Measurements from ENCODE around the gene KIAA0232.

The KIAA0232 gene

DNA sequence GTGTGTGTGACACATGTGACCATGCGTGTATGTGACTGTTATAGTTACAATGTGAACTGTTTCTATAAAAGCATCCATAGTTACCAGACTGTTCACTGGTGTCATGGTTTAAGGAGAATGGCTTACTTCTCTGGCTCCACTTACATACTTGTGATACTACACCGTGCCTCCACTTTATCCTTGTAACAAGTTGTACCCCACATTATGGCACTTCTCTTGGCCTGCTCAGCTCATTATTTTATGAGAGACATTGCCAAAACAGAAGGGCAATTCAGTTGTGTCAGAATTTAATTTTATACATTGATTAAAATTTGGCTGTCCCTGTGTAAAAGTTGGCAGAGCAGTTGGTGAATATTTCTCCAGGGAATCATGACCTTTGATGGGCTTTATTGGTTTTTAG is 64.7 kb downstream of the KIAA0232 start:
- DNase-seq (ENCODE audit: low read depth), result no peak

GRCh38 chr4:6848717-6849305 is 66.3 kb downstream of the KIAA0232 start:
- no peak for DNase-seq (ENCODE audit: low read depth)

- DNase-seq (ENCODE audit: low read depth), result no peak
Observed at GRCh38 chr4:6849691-6850090, 67.2 kb downstream of the KIAA0232 start.

DNA sequence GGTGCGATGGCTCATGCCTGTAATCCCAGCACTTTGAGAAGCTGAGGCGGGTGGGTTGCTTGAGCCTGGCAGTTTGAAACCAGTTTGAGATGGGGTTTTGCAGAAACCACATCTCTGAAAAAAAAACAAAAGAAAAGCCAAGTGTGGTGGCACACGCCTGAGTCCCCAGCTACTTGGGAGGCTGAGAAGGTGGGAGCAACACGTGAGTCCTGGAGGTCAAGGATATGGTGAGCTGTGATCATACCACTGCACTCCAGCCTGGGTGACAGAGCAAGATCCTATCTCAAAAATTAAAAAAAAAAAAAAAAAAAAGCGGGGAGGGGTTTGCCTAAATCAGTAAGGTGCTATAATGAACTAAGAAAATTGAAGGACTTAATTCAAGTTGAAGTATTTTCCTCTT is 68.9 kb downstream of the KIAA0232 start:
- no peak for DNase-seq (ENCODE audit: low read depth)

DNA sequence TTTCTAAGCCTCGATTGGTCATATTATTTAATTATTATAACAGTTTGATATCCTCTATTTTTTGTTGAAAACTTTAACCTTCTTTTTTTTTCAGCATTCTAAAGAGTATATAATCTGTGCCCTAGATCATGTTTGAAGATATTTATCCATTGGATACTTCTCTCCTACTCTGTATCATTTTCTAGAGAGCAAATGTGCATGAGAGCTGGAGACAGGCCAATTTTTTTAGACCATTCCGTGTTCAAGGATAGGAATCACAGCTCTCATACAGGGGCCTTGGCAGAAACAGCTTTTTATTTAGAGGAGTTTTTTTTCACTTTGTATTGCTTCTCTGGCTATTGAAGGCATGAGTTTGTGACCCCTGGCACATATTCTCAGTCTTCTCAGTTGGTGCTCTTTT is 69.4 kb downstream of the KIAA0232 start:
- DNase-seq (ENCODE audit: low read depth), result no peak

DNA sequence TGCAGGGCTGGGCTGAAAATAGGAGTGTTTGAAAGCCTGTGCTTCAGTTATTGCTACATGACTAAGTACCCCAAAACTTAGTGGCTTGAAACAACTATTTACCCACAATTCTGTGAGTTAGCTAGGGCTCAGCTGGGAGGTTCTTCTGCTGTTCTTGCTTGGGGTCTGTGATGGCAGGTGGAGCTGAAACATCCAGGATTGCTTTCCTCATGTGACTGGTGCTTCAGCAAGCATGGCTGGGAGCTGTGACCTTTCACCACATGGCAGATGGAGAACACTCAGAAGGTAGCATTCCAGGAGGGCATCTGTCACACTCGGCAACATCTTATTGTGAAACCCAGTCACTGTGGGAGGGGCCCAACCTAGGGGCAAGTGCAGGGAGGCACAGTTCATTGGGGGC is 70.1 kb downstream of the KIAA0232 start:
- no peak for DNase-seq (ENCODE audit: low read depth)

DNA sequence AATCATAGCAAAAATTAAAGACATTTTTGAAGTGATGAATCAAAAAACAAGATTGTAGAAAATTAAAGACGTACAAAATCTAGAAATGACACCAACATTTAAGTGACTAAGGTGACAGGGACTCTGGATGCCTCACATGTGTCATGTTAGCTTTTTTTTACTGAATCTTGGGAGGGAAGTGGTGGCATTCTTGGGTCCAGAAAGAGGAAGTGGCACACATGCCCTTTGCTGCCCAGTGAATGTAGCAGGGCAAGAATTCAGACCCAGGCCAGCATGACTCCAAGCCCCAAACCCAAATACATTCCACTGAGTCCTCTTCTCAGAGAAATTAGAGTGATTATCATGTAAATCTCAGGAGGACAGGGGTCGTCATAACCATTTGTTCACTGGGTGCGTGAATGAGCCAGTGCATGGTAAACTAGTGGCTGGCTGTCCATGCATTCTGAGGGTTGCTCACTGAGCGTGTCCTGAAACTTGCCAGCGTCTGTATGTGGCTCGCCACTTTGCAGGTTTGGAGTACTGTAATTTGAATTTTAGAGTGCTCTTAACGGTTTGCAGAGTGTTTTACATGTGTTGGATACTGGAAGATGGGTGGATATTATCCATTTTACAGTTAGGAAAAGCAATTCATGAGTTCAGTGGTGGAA is 71.7 kb downstream of the KIAA0232 start:
- no peak for DNase-seq (ENCODE audit: low read depth)

GRCh38 chr4:6855692-6856297 is 73.3 kb downstream of the KIAA0232 start:
- DNase-seq (ENCODE audit: low read depth), result no peak

- DNase-seq (ENCODE audit: low read depth), result no peak
Observed at GRCh38 chr4:6856391-6856790, 73.9 kb downstream of the KIAA0232 start.

DNA sequence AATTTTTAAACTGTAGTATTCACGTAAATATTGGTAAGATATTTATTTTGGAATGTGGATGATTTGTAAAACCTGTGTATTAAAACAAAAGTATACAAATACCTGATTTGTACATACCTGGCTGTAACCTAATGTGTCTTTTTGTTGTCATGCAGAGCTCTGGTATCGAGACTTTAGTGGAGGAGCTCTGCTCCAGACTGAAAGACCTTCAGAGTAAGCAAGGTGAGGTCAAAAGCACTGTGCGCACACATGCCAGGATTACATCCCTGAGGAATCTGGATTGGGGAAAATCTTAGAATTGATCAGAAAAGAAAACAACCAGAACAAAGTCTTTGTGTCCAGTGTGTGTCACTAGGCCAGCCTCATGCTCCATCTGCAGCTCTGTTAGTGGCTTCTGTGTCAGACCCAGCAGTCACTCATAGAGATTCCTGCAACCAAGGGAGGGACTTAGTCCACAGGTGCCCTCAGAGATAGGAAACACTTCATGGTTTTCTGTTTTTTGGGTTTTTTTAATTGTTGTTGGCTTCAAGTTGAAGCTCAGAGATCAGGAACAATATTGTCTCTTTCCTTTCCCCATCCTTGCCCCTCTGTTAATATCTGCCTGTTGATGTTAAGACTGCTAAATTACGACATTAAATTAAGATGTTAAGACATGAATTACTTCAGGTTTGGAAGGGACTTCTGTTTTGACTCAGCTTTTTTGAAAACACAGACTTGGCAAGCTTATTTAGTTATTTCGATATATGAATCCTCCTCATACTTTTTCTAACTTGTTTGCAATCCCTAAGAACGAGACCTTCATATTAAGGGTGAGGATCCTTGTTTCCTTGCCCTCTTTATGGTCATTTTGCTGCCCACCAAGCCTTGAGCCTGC is 74.7 kb downstream of the KIAA0232 start:
- DNase-seq (ENCODE audit: low read depth), result no peak

GRCh38 chr4:6858997-6859396 is 76.5 kb downstream of the KIAA0232 start:
- no peak for DNase-seq (ENCODE audit: low read depth)

DNA sequence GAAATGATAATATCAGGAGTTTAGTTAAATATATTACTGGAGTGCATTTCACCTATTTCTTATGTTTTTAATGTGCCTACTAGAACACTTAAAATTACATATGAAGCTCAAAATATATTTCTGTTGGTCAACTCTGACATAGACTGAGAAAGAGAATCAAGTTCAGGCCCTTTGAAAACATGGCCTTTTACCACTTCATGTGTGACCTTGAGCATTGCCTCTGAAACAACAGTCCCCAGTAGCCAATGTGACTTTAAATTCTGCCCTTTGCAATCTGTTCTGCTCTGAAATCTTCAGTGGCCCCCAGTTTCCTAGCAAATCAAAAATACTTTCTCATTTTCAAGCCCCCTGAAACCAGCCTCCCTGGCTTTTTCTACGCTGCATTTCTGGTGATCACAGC is 77.0 kb downstream of the KIAA0232 start:
- no peak for DNase-seq (ENCODE audit: low read depth)

- DNase-seq (ENCODE audit: low read depth), result no peak
Observed at GRCh38 chr4:6868386-6868785, 85.9 kb downstream of the KIAA0232 start.

GRCh38 chr4:6869944-6870343 is 87.4 kb downstream of the KIAA0232 start:
- no peak for DNase-seq (ENCODE audit: low read depth)

GRCh38 chr4:6873291-6873690 is 90.8 kb downstream of the KIAA0232 start:
- DNase-seq (ENCODE audit: low read depth), result no peak

DNA sequence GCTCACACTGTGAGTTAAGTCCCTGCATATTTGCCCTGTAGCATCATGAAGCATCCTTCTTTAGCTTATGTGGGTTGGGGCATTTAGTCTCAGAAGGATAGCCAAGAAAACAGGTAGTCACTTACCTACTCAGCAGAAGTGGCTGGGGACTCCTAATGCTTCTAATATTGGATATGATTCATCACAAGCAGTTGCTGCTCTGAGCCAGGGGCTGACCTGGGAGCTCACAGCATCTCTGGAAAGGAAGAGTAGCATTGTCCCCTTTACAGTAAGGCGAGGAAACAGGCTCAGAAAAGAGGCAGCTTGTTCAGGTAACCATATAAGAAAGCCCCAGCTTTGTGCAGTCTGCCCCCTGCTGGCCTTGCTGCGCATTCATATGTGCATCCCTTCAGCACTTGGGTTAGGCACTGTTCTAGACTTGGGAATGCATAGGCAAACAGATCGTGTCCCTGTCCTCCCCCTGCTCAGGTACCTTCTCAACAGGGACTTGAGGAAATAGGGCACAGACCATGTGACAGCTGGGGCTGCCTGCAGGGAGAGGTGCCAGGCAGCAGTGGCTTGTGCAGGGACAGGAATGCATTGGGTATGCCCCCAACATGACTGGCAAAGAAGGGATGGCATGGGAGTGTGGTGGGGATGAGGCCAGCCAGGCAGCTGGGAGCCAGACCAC is 91.4 kb downstream of the KIAA0232 start:
- peak; percentile 20 for DNase-seq (ENCODE audit: low read depth)

DNA sequence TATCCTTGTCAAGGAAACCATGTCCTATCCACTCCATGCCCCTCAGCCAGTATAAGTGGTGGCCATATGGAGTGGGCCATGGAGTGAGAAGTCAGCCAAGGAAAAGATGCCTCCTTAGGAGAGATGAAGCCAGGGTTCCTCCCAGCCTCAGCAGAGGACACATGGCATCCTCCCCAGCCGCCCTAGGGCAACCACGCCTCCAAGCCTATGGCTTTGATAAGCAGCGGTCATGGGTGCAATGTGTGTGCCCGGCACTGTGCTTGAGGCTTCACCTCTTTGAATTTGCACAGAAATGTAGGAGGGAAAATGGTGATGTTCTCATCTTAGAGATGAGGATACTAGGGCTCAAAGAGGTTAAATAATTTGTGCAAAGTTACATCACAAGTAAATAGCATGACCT is 92.5 kb downstream of the KIAA0232 start:
- DNase-seq (ENCODE audit: low read depth), result no peak

GRCh38 chr4:6875431-6875831 is 92.9 kb downstream of the KIAA0232 start:
- DNase-seq (ENCODE audit: low read depth), result no peak

DNA sequence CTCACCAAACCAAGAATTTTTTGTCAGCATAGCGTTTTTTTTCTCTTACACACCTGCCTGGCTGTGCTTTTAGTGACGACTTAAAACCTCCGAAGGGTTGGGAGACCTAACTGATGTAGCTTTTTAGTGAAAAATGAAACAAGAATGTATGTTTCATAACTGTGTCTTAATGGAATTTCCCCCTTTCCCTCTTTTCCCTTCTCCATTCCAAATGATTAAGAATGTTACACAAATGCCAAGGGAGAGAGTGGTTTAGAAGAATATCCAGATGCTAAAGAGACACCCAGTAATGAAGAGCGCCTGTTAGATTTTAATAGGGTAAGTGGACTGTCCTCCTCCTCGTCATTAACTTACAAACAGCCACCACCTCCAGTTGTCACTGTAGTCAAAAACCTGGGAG is 93.9 kb downstream of the KIAA0232 start:
- DNase-seq (ENCODE audit: low read depth), result no peak

DNA sequence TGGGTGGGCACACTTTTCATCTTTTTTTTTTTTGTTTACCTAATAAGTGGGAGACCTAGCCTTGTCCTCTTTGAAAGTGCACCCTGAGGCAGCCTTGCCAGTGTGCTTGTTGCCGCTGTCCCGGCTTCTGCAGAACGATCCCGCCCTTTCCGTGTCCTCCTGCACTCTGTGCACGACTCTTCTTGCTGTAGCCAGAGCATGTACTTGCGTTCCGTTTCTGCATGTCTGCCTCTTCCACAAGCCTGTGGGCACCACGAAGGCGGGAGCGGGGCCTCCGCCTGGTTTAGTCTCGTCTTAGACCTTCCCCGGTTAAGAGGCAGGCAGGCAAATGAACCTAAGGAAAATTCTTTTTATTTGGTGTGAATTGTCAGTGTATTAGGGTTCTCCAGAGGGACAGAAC is 94.5 kb downstream of the KIAA0232 start:
- DNase-seq (ENCODE audit: low read depth), result no peak

DNA sequence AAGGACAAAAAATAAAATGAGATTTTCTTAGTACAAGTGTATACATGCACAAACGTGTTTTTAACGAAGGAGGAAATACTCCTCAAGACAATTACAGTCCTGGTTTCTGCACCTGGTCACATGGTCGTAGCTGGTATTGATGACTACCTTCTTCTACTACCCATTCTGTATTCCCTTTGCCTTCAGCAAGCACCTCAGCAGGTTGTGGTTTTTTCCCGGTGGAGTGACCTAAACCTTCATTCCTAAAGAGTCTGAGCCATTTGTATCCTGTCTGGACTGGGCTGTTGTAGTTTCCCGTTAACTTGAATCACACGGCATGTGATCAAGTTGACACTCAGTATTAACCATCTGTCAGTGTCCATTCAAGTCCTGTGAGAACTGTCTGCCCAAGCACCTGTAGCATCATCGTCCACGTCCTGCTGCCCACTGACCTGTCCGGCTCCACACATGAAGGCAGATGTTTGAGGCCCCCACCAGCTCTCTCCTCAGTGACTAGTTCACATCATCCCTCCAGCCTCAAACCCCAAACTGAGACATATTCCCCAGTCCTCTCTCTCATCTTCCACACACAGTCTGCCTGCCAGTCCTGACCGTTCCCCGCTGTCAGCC is 96.0 kb downstream of the KIAA0232 start:
- DNase-seq (ENCODE audit: low read depth), result no peak

DNA sequence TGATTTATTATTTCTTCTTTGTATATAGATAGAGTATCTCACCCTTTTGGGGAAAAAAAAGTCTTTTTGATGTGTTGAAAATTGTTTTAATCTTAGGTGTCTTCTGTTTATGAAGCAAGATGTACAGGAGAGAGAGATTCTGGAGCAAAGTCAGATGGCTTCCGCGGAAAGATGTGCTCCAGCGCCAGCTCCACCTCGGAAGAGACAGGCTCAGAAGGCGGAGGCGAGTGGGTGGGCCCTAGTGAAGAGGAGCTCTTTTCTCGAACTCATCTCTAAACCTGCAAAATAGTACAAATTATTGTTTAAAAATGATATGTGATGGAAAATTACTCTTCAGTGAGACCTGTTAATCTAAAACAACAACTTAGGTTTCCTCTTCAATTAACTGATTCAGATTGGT is 98.2 kb downstream of the KIAA0232 start:
- no peak for DNase-seq (ENCODE audit: low read depth)

Data from HS-27A (cell line).